Measurements from ENCODE around the gene TRIM3. TPM values are rescaled to one million over a fixed set of nuclear protein-coding genes. Genes with fewer than 3 reads are reported as not detected.

TRIM3 gene
- total RNA-seq, 2 donors from 2014 or later = 7.1 to 19.5 TPM

DNA sequence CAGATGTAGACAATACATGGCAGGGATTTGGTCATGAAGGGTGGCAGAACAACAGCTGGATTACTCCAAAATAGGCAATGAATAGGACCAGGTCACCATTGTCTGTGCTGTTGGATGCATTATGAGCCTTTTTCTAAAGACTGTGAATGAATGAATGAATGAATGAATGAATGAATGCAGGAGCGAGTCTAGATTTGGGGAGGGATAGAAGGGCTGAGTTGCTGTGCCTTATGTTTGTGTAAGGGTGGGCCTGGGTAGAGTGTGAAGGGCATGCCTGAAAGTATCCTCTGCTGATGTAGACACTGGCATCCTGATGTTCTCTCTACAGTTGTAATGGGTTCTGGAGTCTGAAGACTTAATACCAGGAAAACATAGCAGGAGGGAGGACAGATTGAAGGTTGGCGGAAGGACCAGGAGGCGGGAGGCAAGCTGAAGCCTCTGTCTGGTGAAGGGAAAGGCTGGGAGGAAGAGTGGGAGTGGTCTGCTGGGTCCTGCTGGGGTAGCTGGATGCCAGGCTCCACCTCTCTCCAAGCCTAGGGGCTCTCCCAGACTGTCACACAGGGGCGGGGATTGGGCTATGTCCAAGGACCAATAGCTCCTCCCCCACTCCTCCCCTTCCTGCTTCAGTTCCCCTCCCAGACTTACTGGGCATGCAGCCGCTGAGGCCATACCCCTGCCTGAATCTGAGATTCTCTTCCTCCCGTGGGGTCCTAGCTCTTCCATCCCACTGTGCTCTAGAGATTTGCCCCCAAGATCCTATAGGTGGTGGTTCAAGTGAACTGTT is 4.8 kb downstream of the TRIM3 start:
- Histone ChIP-seq H3K9me3 (no peaks in the 10 kb centered on the region), H3K36me3 (peaks cover 12% of the 10 kb centered on the region), H3K4me1 (peaks cover 0 to 22% of the 10 kb centered on the region in 2 donors), H3K4me3 (no peak overlapping the region), H3K27me3 (no peaks in the 10 kb centered on the region), H3K27ac (peak overlapping the region; percentile 40 to 60)
- TF ChIP-seq, protein P1, sequence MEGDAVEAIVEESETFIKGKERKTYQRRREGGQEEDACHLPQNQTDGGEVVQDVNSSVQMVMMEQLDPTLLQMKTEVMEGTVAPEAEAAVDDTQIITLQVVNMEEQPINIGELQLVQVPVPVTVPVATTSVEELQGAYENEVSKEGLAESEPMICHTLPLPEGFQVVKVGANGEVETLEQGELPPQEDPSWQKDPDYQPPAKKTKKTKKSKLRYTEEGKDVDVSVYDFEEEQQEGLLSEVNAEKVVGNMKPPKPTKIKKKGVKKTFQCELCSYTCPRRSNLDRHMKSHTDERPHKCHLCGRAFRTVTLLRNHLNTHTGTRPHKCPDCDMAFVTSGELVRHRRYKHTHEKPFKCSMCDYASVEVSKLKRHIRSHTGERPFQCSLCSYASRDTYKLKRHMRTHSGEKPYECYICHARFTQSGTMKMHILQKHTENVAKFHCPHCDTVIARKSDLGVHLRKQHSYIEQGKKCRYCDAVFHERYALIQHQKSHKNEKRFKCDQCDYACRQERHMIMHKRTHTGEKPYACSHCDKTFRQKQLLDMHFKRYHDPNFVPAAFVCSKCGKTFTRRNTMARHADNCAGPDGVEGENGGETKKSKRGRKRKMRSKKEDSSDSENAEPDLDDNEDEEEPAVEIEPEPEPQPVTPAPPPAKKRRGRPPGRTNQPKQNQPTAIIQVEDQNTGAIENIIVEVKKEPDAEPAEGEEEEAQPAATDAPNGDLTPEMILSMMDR (IDR thresholded peaks at IDR 0.05) = no peak
- peak; percentile 91 for DNase-seq (ENCODE audit: low spot score)

DNA sequence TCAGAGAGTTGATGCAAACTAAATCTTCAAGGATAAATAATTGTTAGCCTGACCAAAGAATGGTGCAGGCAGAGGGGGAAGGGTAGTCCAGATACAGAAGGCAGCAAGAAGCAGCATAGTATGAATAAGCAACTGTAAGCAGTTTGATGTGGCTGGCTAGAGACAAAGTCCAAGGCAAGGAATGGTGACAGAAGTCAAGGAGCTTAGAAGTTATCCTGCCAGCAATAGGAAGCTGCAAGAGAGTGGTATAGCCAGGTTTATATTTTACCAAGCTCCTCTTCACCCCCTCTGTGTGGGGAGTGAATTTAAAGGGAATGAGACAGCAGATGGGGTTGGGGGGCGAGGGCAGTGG is 14.7 kb downstream of the TRIM3 start:
- H3K36me3 ChIP-seq = peaks cover 59% of the 10 kb centered on the region
- DNase-seq (ENCODE audit: low spot score) = no peak

DNA sequence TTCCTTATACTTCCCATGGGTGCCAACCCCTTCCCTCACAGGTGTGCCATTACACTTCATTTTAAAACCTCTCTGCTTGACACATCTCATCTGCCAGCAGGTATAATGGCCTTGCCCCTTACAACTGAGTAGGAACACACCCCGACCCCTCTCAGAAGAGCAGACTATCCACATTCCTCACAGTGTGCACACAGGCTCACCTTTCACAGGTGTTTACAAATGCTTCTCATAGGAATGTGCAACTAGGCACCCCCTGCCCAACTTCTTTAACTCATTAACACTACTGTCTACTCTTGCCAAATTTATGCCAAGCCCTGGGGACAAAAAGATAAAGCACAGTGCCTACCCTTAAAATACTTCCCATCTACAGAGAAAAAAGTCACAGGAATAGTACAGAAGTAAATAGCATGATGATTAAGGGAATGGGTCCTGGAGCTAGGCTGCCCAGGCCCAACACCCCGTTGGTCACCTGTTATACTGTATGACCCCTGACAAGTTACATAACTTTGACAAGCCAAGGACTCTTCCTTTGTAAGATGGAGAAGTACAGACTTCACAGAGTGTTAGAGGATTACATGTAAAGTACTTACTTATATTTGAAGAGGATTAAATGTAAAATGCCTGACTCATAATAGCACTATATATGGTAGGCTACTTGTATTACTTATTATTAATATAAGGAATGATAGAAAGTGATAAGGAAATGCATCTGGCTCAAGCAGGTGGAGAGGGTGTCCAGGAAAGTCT is 15.2 kb downstream of the TRIM3 start:
- no peaks in the 10 kb centered on the region for H3K9me3 ChIP-seq
- H3K4me3 ChIP-seq = no peak overlapping the region
- no peaks in the 10 kb centered on the region for H3K27me3 ChIP-seq
- TF ChIP-seq, protein P1 (IDR thresholded peaks at IDR 0.05) = no peak
- no peak overlapping the region for H3K27ac ChIP-seq
- H3K4me1 ChIP-seq = no peaks in the 10 kb centered on the region
- DNase-seq (ENCODE audit: low spot score) = no peak
- H3K36me3 ChIP-seq = peaks cover 60% of the 10 kb centered on the region

More for the DNA sequence above, 14.7 kb downstream of the TRIM3 start:
- TF ChIP-seq, protein P1 (IDR thresholded peaks at IDR 0.05) = no peak
- Histone ChIP-seq H3K4me3 (no peak overlapping the region), H3K4me1 (no peaks in the 10 kb centered on the region), H3K27me3 (no peaks in the 10 kb centered on the region), H3K27ac (no peak overlapping the region), H3K9me3 (no peaks in the 10 kb centered on the region)

DNA sequence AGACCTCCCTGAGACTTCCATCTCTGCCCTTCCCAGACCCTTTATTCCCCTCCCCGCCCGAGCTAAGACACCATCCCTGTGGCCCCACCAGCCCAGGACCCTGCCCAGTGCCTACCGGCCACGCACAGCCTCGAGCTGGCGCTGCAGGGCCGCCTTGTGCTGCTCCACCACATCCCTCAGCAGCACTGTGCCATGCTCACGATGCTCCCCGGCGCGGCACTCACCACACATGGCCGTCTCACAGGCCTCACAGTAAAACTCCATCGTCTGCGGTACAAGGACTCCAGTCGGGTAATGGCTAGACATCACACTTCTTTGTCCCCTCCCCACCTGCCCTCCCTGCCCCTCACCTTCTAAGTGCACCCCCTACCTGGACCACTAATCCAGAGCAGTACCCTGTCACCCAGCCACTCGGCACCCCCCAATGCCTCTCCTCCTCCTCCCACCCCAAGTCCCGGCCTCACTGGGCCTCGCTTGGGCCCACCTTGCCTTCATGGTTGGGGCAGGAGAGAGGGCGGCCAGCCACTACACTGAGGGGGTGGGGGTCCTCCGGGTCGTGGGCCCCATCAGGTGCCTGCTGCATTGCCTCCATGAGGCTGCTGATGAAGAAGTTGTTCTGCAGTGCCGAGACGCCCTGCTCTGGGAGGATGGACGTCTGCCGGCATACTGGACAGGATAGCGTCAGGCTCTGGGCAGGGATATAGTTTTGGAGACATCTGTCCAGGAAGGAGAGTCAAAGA is 16.0 kb downstream of the TRIM3 start:
- Histone ChIP-seq H3K27ac (no peak overlapping the region), H3K4me1 (no peaks in the 10 kb centered on the region), H3K27me3 (no peaks in the 10 kb centered on the region), H3K36me3 (peaks cover 68% of the 10 kb centered on the region), H3K4me3 (no peak overlapping the region), H3K9me3 (no peaks in the 10 kb centered on the region)
- TF ChIP-seq, protein P1 (IDR thresholded peaks at IDR 0.05) = no peak
- DNase-seq (ENCODE audit: low spot score) = no peak

DNA sequence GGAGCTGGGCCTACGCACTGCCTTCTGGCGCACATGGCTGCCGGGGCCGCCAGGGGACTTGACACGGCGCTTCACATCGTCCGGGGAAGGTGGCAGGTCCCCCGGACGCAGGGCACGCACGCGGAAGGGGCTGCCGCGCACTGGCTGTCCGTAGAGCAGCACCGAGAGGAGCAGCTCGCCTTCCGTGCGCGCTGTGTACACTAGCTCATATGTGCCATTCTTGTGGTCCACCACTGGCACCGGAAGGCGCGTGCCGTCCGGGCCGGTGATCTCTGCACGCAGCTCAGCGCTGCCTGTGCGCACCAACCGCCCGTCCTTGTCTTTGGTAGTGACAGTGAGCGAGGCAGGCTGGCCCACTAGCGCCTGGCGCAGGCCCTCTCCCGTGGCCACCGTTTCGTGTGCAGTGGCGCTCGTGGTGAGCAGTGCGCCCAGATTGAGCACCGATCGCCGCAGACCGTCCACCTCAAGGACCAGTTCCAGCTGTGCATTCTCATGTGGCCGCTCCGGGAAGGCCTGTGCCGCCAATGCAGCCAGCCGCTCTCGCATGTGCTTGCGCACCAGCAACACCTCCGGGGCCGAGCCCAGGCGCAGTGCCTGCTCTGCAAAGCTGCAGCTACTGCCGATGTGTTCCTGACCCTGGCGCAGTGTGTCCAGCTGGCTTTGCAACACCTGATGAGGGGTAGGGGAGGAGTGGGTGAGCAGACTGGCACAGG is 17.2 kb downstream of the TRIM3 start:
- Histone ChIP-seq H3K9me3 (no peaks in the 10 kb centered on the region), H3K36me3 (peaks cover 74% of the 10 kb centered on the region), H3K4me1 (peaks cover 0 to 3% of the 10 kb centered on the region in 2 donors), H3K27ac (no peak overlapping the region), H3K27me3 (no peaks in the 10 kb centered on the region), H3K4me3 (no peak overlapping the region)
- TF ChIP-seq, protein P1 (IDR thresholded peaks at IDR 0.05) = no peak
- no peak for DNase-seq (ENCODE audit: low spot score)
